Measurements from ENCODE around the gene TTC21B.

DNA sequence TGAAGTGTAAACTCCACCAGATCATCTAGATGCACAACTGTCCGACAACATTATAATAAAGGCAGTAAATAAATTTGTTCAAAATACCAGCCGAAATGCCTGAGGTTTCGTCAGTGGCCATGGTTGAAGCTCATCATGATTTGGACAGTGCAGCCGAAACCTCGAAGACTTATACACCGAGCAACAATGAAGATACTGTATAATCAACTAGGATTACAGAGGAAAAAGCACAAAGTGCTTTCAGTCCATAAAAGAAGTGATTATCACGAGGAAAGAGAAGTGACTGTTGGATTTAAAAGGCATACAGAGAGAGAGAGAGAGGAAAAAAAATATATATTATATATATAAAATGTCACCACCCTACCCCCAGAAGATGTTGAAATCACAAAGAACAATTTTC is 107.5 kb downstream of the TTC21B start:
- TF ChIP-seq, protein P1, sequence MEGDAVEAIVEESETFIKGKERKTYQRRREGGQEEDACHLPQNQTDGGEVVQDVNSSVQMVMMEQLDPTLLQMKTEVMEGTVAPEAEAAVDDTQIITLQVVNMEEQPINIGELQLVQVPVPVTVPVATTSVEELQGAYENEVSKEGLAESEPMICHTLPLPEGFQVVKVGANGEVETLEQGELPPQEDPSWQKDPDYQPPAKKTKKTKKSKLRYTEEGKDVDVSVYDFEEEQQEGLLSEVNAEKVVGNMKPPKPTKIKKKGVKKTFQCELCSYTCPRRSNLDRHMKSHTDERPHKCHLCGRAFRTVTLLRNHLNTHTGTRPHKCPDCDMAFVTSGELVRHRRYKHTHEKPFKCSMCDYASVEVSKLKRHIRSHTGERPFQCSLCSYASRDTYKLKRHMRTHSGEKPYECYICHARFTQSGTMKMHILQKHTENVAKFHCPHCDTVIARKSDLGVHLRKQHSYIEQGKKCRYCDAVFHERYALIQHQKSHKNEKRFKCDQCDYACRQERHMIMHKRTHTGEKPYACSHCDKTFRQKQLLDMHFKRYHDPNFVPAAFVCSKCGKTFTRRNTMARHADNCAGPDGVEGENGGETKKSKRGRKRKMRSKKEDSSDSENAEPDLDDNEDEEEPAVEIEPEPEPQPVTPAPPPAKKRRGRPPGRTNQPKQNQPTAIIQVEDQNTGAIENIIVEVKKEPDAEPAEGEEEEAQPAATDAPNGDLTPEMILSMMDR (IDR thresholded peaks at IDR 0.05): no peak
- no peak for TF ChIP-seq POLR2A (IDR thresholded peaks at IDR 0.05)

Data from thyroid gland (tissue), 4 donors.